HEK293 (cell line): ENCODE results near the gene ANXA10.

ENCODE experiments used
- CTCF ChIA-PET: fragments of 350-600 bp; formaldehyde crosslinking; extraction: SDS; loops from one replicate; lab custom pipeline; 2021; ENCODE audit warnings: antibody characterized with exemption; lab: Yijun Ruan, JAX
- POLR2A ChIA-PET: fragments of 300-600 bp; formaldehyde crosslinking; extraction: SDS; loops from one replicate; lab custom pipeline; 2020; ENCODE audit warnings: antibody characterized with exemption, inconsistent platforms; lab: Yijun Ruan, JAX
- H3K27ac ChIP-seq: fragments of 200-500 bp; sonication (Bioruptor generic); 2 replicates; pipeline ENCODE4 v1.5.1; 2014; ENCODE audit warnings: low read depth, low read length, control low read depth, inconsistent platforms; ENCODE audit errors: extremely low read depth
- H3K36me3 ChIP-seq, 2 experiments: fragments of 200-500 bp in 1 of 2; sonication (Bioruptor generic) in 1 of 2; 1 replicate in 1 of 2; 2 replicates in 1 of 2; pipeline ENCODE4 v1.5.1; 2014 to 2017; ENCODE audit warnings: inconsistent platforms in 2 of 2, low read length in 2 of 2; ENCODE audit not compliant: control insufficient read depth in 2 of 2, insufficient read depth in 1 of 2
- H3K4me1 ChIP-seq: fragments of 200-500 bp; sonication (Bioruptor generic); 2 replicates; pipeline ENCODE4 v1.5.1; 2014; ENCODE audit warnings: mild to moderate bottlenecking, low read length, inconsistent platforms; ENCODE audit not compliant: control insufficient read depth, insufficient read depth
- H3K4me3 ChIP-seq: 2 replicates; pipeline ENCODE4 v1.5.1; 2011; ENCODE audit warnings: low read depth, mild to moderate bottlenecking, control low read depth, low read length, moderate library complexity
- H3K9me3 ChIP-seq: fragments of 200-500 bp; sonication (Bioruptor generic); 2 replicates; pipeline ENCODE4 v1.5.1; 2014; ENCODE audit warnings: low read depth, low read length, inconsistent platforms; ENCODE audit not compliant: control insufficient read depth, insufficient read depth
- KLF9 ChIP-seq: fragments of 450-650 bp; formaldehyde crosslinking; IDR thresholded peaks from 2 replicates; pipeline ENCODE4 v1.5.1; 2016; ENCODE audit warnings: missing biosample characterization, missing genetic modification characterization, low read depth
- ZNF112 ChIP-seq: fragments of 450-650 bp; formaldehyde crosslinking; IDR thresholded peaks from 2 replicates; pipeline ENCODE4 v1.5.0; 2017; ENCODE audit warnings: missing biosample characterization, missing genetic modification characterization
- ZNF133 ChIP-seq: fragments of 450-650 bp; formaldehyde crosslinking; IDR thresholded peaks from 2 replicates; pipeline ENCODE4 v1.5.1; 2016; ENCODE audit warnings: missing biosample characterization, missing genetic modification characterization
- ZNF623 ChIP-seq: fragments of 450-650 bp; formaldehyde crosslinking; IDR thresholded peaks from 2 replicates; pipeline ENCODE4 v1.5.1; 2016; ENCODE audit warnings: missing biosample characterization, missing genetic modification characterization
- ZNF626 ChIP-seq: fragments of 450-650 bp; sonication (Bioruptor Pico); formaldehyde crosslinking; IDR thresholded peaks from 2 replicates; pipeline ENCODE4 v1.5.1; 2018; ENCODE audit warnings: missing biosample characterization, missing genetic modification characterization, inconsistent platforms
- ZNF76 ChIP-seq: fragments of 450-650 bp; formaldehyde crosslinking; IDR thresholded peaks from 2 replicates; pipeline ENCODE4; 2016; ENCODE audit warnings: low read depth, missing biosample characterization, missing genetic modification characterization, borderline replicate concordance
- TF ChIP-seq, protein P1 (sequence below): fragments of 450-650 bp; formaldehyde crosslinking; IDR thresholded peaks from 2 replicates; pipeline ENCODE4 v1.5.1; 2017; ENCODE audit warnings: missing biosample characterization, missing genetic modification characterization
- TF ChIP-seq, protein P2 (sequence below): fragments of 450-650 bp; formaldehyde crosslinking; optimal IDR thresholded peaks from 2 replicates; pipeline ENCODE3; 2016; ENCODE audit warnings: missing biosample characterization, mild to moderate bottlenecking, missing genetic modification characterization
- TF ChIP-seq, protein P3 (sequence below): fragments of 450-650 bp; formaldehyde crosslinking; IDR thresholded peaks from 2 replicates; pipeline ENCODE4 v1.5.1; 2016; ENCODE audit warnings: missing biosample characterization, missing genetic modification characterization
- TF ChIP-seq, protein P4 (sequence below): fragments of 450-650 bp; formaldehyde crosslinking; IDR thresholded peaks from 2 replicates; pipeline ENCODE4 v1.5.1; 2016; ENCODE audit warnings: missing biosample characterization, missing genetic modification characterization
- TF ChIP-seq, protein P5 (sequence below): fragments of 450-650 bp; formaldehyde crosslinking; IDR thresholded peaks from 2 replicates; pipeline ENCODE4 v1.5.1; 2017; ENCODE audit warnings: missing biosample characterization, missing genetic modification characterization

ANXA10 gene

DNA sequence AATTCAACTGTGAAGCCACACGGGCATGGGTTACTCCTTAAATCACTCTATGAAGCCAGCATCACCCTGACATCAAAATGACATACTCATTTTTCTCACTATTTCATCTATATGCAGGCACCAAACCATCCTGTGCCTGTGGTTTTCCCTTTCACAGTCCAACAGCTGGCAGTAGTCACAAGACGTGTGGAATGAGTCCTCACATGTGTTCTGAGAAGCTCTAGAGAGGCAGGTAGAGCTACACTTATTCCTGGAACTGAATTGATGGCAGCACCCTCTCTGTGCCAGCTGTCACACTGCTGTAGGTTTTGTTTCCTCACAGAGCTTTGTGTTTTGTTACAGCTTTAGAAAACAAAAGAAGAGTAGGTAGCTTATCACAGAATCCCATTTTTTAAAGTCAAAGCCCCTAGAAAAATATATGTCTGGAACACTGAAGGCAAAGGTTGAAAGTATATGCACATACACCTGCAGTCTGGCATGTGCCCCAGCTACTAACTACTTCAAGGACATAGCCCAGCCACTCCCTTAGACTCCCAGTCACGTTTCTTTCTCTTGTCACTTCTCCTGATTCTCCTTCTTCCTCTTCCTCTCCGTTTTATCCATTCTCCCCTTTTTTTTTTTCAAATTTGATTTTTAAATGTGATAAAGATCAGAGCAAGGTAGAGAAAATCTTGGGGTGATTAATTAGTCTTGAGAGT lies 107.1 kb downstream of the ANXA10 start (continued):
- TF ChIP-seq, protein P1, sequence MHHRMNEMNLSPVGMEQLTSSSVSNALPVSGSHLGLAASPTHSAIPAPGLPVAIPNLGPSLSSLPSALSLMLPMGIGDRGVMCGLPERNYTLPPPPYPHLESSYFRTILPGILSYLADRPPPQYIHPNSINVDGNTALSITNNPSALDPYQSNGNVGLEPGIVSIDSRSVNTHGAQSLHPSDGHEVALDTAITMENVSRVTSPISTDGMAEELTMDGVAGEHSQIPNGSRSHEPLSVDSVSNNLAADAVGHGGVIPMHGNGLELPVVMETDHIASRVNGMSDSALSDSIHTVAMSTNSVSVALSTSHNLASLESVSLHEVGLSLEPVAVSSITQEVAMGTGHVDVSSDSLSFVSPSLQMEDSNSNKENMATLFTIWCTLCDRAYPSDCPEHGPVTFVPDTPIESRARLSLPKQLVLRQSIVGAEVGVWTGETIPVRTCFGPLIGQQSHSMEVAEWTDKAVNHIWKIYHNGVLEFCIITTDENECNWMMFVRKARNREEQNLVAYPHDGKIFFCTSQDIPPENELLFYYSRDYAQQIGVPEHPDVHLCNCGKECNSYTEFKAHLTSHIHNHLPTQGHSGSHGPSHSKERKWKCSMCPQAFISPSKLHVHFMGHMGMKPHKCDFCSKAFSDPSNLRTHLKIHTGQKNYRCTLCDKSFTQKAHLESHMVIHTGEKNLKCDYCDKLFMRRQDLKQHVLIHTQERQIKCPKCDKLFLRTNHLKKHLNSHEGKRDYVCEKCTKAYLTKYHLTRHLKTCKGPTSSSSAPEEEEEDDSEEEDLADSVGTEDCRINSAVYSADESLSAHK (tag by site-specific recombination), result no peak
- TF ChIP-seq, protein P2, sequence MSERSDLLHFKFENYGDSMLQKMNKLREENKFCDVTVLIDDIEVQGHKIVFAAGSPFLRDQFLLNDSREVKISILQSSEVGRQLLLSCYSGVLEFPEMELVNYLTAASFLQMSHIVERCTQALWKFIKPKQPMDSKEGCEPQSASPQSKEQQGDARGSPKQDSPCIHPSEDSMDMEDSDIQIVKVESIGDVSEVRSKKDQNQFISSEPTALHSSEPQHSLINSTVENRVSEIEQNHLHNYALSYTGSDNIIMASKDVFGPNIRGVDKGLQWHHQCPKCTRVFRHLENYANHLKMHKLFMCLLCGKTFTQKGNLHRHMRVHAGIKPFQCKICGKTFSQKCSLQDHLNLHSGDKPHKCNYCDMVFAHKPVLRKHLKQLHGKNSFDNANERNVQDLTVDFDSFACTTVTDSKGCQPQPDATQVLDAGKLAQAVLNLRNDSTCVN (tag by site-specific recombination), result no peak
- TF ChIP-seq ZNF112 (tag by site-specific recombination), result no peak
- TF ChIP-seq, protein P3, sequence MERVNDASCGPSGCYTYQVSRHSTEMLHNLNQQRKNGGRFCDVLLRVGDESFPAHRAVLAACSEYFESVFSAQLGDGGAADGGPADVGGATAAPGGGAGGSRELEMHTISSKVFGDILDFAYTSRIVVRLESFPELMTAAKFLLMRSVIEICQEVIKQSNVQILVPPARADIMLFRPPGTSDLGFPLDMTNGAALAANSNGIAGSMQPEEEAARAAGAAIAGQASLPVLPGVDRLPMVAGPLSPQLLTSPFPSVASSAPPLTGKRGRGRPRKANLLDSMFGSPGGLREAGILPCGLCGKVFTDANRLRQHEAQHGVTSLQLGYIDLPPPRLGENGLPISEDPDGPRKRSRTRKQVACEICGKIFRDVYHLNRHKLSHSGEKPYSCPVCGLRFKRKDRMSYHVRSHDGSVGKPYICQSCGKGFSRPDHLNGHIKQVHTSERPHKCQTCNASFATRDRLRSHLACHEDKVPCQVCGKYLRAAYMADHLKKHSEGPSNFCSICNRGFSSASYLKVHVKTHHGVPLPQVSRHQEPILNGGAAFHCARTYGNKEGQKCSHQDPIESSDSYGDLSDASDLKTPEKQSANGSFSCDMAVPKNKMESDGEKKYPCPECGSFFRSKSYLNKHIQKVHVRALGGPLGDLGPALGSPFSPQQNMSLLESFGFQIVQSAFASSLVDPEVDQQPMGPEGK (tag by site-specific recombination), result no peak

DNA sequence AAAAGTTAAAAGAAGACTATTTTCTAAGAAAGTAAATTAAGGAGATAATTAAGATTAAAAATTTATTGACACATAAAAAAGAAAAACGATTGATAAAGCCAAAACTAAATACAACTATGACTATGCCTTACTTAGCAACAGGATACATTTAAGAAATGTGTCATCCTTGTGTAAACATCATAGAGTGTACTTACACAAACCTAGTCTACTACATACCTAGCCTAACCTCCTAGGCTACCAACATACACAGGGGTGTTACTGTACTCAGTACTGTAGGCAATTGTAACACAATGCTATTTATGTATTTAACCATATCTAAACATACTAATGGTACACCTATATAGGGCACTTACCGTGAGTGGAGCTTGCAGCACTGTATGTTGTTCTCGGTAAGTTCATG lies 108.3 kb downstream of the ANXA10 start:
- Histone ChIP-seq H3K9me3 (no peaks in the 10 kb centered on the region), H3K4me1 (no peaks in the 10 kb centered on the region), H3K27ac (no peak overlapping the region), H3K36me3 (no peaks in the 10 kb centered on the region), H3K4me3 (no peak overlapping the region)
- TF ChIP-seq, protein P4, sequence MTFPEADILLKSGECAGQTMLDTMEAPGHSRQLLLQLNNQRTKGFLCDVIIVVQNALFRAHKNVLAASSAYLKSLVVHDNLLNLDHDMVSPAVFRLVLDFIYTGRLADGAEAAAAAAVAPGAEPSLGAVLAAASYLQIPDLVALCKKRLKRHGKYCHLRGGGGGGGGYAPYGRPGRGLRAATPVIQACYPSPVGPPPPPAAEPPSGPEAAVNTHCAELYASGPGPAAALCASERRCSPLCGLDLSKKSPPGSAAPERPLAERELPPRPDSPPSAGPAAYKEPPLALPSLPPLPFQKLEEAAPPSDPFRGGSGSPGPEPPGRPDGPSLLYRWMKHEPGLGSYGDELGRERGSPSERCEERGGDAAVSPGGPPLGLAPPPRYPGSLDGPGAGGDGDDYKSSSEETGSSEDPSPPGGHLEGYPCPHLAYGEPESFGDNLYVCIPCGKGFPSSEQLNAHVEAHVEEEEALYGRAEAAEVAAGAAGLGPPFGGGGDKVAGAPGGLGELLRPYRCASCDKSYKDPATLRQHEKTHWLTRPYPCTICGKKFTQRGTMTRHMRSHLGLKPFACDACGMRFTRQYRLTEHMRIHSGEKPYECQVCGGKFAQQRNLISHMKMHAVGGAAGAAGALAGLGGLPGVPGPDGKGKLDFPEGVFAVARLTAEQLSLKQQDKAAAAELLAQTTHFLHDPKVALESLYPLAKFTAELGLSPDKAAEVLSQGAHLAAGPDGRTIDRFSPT (tag by site-specific recombination), result no peak
- no peak for TF ChIP-seq ZNF623 (tag by site-specific recombination)
- TF ChIP-seq KLF9 (tag by site-specific recombination), result no peak
- TF ChIP-seq, protein P3 (tag by site-specific recombination), result no peak
- no peak for TF ChIP-seq ZNF133 (tag by site-specific recombination)
- no peak for TF ChIP-seq ZNF76
- TF ChIP-seq, protein P5, sequence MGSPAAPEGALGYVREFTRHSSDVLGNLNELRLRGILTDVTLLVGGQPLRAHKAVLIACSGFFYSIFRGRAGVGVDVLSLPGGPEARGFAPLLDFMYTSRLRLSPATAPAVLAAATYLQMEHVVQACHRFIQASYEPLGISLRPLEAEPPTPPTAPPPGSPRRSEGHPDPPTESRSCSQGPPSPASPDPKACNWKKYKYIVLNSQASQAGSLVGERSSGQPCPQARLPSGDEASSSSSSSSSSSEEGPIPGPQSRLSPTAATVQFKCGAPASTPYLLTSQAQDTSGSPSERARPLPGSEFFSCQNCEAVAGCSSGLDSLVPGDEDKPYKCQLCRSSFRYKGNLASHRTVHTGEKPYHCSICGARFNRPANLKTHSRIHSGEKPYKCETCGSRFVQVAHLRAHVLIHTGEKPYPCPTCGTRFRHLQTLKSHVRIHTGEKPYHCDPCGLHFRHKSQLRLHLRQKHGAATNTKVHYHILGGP, result no peak
- no peak for TF ChIP-seq ZNF626
- CTCF ChIA-PET, result no interaction called here
- POLR2A ChIA-PET, result no interaction called here
